ENCODE results near the gene SPATA1. TPM values are rescaled to one million over a fixed set of nuclear protein-coding genes. Genes with fewer than 3 reads are reported as not detected.
A peak's percentile ranks its signal among the peaks of the same experiment; 100 is the strongest.

The SPATA1 gene, protein sequence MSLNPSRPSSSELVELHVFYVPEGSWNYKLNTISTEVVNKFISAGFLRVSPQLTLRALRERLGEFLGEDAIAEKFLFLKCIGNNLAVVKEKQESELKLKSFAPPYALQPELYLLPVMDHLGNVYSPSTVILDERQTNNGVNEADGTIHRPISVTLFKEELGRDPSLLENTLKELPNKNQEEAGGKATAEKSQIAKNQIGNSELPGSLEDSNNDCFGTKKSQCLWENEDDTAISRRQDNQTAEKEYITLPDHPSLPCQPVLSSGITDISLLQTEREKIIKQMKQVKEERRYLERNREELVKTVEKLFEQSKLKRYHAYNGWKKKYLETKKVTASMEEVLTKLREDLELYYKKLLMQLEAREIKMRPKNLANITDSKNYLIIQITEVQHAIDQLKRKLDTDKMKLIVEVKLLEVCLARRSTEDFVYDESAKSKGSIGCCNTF
- total RNA-seq (1.2 and 2.1 TPM in 2 replicates), polyA plus RNA-seq (0.88 and 5.4 TPM in 2 replicates)

GRCh38 chr1:84506002-84506728, at the start of gene SPATA1, which contains the start of gene GNG5:
TSS of gene SPATA1 (plus strand) at chr1:84506386. CDS start at chr1:84516360, 9,974 bp downstream.
TSS of gene GNG5 (minus strand) at chr1:84506581. CDS start at chr1:84506091, 490 bp downstream.
- Histone ChIP-seq H3K36me3 (peaks cover 2% of the 10 kb centered on the region), H3K4me3 (peak within 1 kb of the TSS; percentile 63), H3K27me3 (no peaks in the 10 kb centered on the region), H3K9me3 (ENCODE audit: low read depth) (no peaks in the 10 kb centered on the region), H3K27ac (peak within 1 kb of the TSS; percentile 92), H3K4me1 (ENCODE audit: low read depth) (peaks cover 15% of the 10 kb centered on the region)
- peak; percentile 98 to 99 for DNase-seq (ENCODE audit: low read depth in 1 of 2, low spot score in 1 of 2)
- TF ChIP-seq CTCF (IDR thresholded peaks at IDR 0.05; ENCODE audit: low read depth, low read length) = no peak

GRCh38 chr1:84462118-84462517, 44.1 kb upstream of the SPATA1 start:
- TF ChIP-seq CTCF (IDR thresholded peaks at IDR 0.05; ENCODE audit: low read depth, low read length) = no peak
- H3K9me3 ChIP-seq (ENCODE audit: low read depth) = no peaks in the 10 kb centered on the region
- no peaks in the 10 kb centered on the region for H3K36me3 ChIP-seq
- peaks cover 99% of the 10 kb centered on the region for H3K27me3 ChIP-seq
- H3K27ac ChIP-seq = no peak overlapping the region
- DNase-seq (ENCODE audit: low read depth in 1 of 2, low spot score in 1 of 2) = no peak
- no peak overlapping the region for H3K4me3 ChIP-seq
- H3K4me1 ChIP-seq (ENCODE audit: low read depth) = no peaks in the 10 kb centered on the region

DNA sequence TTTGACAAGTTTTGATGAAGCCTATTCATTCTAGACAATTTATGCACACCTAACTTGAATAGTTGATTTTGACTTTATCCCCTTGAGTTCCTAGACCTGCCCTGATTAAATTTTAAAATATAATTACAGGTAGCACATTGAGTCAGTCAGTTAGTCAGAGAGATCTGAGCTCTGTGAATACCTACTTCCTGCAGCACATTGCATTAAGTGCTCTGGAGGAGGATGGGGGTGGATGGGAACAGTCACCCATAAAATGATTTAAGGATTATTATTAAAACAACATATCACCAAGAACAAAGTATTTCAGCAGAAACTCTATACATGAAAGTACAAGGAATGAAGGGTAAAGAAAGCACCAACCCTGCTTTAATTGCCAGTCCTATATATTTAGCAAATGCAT, 38.9 kb upstream of the SPATA1 start:
- Histone ChIP-seq H3K27ac (no peak overlapping the region), H3K36me3 (no peaks in the 10 kb centered on the region), H3K9me3 (ENCODE audit: low read depth) (no peaks in the 10 kb centered on the region), H3K27me3 (peaks cover 100% of the 10 kb centered on the region), H3K4me1 (ENCODE audit: low read depth) (no peaks in the 10 kb centered on the region), H3K4me3 (no peak overlapping the region)
- TF ChIP-seq CTCF (IDR thresholded peaks at IDR 0.05; ENCODE audit: low read depth, low read length) = no peak
- DNase-seq (ENCODE audit: low read depth in 1 of 2, low spot score in 1 of 2) = no peak

DNA sequence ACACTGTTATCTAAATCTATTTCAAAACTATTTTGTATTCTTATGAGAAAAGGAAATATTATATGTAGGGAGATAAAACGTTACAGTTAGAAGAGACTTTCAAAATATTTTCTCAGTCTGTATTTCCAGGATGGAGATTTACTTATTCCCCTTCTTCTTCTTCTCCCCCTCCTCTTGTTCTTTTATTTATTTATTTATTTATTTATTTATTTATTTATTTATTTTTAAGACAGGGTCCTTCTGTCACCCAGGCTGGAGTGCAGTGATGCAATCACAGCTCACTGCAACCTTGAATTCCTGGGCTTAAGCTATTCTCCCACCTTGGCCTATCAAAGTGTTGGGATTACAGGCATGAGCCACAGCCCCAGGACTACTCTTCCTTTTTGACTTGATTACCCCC, 30.0 kb upstream of the SPATA1 start:
- TF ChIP-seq CTCF (IDR thresholded peaks at IDR 0.05; ENCODE audit: low read depth, low read length) = no peak
- no peak for DNase-seq (ENCODE audit: low read depth in 1 of 2, low spot score in 1 of 2)
- Histone ChIP-seq H3K4me1 (ENCODE audit: low read depth) (peaks cover 9% of the 10 kb centered on the region), H3K27me3 (peaks cover 68% of the 10 kb centered on the region), H3K9me3 (ENCODE audit: low read depth) (no peaks in the 10 kb centered on the region), H3K27ac (no peak overlapping the region), H3K4me3 (no peak overlapping the region), H3K36me3 (peaks cover 3% of the 10 kb centered on the region)

- DNase-seq (ENCODE audit: low read depth in 1 of 2, low spot score in 1 of 2) = peak; percentile 76 to 86
- Histone ChIP-seq H3K27ac (peak within 1 kb of the TSS; percentile 85), H3K36me3 (peaks cover 15% of the 10 kb centered on the region), H3K9me3 (ENCODE audit: low read depth) (no peaks in the 10 kb centered on the region), H3K4me1 (ENCODE audit: low read depth) (peaks cover 9% of the 10 kb centered on the region), H3K4me3 (peak within 1 kb of the TSS; percentile 86), H3K27me3 (peaks cover 38% of the 10 kb centered on the region)
- TF ChIP-seq CTCF (IDR thresholded peaks at IDR 0.05; ENCODE audit: low read depth, low read length) = no peak
Measured at GRCh38 chr1:84478876-84479868, 27.0 kb upstream of the SPATA1 start, which contains the start of gene RPF1. TSS of gene RPF1 (plus strand) at chr1:84479266. CDS start at chr1:84479282, 16 bp downstream.

Data from cardiac muscle cell (in vitro differentiated cells and primary cell).